Activated naive CD4-positive, alpha-beta T cell treated with anti-CD3 and anti-CD28 coated beads, Interleukin-2, amount 50 U/mL, for 16 hours (primary cell): ENCODE measurements around the gene GDPD2.

Experiments
- DNase-seq: peaks from one replicate; pipeline ENCODE4 v3.0.0-alpha.2; 2020

Gene GDPD2

DNA sequence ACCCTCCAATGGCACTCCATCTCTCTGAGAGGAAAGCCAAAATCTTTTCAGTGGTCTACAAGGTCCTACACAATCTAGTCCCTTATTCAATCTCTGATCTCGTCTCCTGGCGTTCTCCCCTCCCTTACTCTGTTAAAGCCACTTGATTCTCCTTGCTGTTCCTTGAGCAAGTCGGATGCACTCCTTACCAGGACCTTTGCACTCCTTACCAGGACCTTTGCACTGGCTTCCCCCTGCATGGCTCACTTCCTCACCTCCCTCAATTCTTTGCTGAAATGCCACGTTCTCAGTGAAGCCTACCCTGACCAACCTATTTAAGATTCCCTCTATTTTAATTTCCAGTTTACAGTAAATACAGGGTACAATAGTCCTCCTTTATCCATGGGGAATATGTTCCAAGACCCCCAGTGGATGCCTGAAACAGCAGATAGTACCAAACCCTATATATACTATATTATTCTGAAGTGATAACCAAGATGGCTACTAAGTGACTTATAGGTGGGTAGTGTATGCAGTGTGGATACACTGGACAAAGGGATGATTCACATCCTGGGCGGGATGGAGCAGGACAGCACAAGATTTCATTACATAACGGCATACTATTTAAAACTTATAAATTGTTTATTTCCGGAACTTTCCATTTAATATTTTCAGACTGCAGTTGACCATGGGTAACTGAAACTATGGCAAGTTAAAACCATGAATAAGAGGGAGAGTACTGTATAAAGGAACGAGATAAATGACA, 15.0 kb downstream of the GDPD2 start:
- no peak for DNase-seq

DNA sequence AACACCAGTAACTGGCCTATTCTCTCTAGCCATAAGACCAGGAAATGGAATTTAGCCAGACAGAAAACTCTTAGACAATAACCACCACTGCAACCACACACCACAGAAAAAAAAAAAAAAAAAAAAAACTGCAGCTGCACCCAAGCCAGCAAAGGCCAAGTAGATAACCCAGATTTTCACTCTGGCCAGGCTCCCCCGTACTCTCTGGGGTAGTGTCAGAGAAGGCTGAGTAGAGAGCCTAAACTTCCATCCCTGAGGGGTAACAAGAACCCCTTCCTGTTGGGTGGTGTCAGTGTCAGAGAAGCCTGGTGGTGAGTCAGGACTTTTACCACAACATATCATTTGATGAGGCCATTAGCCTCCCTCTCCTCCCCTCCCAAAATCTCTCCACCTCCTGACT, 15.9 kb downstream of the GDPD2 start:
- no peak for DNase-seq

DNA sequence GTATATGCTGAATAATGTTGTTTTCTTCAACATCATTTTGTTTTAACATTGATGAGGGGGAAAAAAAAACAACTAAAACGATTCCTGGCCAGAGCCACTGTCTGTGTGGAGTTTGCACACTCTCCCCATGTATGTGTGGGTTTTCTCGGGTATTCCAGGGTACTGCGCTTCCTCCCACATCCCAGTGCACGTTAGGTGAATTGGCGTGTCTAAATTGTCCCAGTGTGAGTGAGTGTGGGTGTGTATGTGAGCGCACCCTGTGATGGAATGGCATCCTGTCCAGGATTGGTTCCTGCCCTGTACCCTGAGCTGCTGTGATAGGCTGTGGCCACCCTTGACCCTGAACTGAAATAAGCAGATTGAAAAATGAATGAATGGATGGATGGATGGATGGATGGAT, 19.1 kb downstream of the GDPD2 start:
- no peak for DNase-seq

DNA sequence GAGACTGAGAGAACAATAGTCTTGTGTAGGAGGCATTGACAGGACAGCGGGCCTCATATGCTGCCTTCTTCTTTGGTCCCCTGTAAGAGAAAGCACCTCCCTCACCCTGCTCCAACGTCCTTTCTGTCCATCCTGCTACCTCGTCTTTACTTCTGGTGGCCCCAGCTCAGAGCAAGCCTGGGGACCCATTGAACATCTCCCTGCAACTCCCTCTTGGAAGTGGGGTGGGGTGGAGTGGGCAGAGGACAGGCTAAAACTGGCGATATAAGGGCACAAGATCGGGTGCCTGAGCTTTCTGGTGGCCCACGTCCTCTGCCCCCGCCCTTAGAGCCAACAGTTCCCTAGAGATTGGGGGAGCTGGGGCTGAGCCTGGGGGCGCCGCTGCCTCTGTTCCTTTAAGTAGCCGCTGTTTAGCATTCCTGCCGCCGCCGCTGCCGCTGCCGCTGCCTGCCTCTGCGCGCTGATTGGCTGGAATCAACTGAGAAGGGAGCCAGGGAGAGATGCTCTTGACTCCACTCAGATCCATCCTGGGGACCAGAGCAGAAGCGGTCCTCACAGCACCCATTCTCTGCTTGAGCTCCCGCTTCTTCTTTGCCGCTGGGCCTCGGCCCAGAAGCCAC, 21.3 kb downstream of the GDPD2 start, which contains the start of gene DLG3:
Gene DLG3 (plus strand): TSS at position 510 of the 620 bp plus-strand sequence. CDS start 367 bp downstream, outside the sequence.
- DNase-seq: no peak

DNA sequence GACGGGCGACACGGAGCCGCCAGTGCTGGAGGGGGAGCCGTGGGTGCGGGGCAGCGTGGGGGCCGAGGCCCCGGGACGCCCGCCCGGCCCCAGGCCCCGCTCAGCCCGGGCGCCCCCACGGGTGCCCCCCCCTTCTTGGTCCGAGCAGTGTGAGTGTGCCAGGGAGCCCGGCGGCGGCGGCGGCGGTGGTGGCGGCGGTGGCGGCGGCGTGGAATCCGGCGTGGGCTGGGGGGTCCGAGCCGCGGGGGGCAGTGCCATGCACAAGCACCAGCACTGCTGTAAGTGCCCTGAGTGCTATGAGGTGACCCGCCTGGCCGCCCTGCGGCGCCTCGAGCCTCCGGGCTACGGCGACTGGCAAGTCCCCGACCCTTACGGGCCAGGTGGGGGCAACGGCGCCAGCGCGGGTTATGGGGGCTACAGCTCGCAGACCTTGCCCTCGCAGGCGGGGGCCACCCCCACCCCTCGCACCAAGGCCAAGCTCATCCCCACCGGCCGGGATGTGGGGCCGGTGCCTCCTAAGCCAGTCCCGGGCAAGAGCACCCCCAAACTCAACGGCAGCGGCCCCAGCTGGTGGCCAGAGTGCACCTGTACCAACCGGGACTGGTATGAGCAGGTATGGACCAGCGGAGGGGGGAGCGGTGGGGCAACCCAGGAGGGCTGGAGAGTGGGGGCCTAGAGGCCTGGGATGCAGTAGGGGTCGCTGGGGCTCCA, 22.0 kb downstream of the GDPD2 start:
- no peak for DNase-seq

DNA sequence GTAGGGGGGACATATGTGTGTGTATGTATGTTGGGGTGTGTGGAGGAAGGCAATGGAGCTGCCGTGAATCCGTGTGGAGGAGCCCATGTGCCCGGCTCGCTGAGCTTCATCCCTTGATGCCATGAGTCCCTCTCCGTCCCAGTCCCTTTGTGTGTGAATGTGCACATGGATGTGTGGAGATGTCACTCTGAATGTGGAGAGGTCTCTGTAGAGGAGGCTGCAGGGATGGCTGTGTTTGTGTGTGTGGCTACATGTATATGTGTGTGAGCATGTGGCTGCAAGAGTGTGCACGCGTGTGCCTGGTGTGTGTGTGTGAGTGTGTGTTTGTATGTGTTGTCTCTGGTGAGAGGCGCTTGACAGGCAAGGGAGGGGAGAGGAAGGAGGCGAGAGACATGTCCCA, 22.8 kb downstream of the GDPD2 start:
- DNase-seq: no peak

DNA sequence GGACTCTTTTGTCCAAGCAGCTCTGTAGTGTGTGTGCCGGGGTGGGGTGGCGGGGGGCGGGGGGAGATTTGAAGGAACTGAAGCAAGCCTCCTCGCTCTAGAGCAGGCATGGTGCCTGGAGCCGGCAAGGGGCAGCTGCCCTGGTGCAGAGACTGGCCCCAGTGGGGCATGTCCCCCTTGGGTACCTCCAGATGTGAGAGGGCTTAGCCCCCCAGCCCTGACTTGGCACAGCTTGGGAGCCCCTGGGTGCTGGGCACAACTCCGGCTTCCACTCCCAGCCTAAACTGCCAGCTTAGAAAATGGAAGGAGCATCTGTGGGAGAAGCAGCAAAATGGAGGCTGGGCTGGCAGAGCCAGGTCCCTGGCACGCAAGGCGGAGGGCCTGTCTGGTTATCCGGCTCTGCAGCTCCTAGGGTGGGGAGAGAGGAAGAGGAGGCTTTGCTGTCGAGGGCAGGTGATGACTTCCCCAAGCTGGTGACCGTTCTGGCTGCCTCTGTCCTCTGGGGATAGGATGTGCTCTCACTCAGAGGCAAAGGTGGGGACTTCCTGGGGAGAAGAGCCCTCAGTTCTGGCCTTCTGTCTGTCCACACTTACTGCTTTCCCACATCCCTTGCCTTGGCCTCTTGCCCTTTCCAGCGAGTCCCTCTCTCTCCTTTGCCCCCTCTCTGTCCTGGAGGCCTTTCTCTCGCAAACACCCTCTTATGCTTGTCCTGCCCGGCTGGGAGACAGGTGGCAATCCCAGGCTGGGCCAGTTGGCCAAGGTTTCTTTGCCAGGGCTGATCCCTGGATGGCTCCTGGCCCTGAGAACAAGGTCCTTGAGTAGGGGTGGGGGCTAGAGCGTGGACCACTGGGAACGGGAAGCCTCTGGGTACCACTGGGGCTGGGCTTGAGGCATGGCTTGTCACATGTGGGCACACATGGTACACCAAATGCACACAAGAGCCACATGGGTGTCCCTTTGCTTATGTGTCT, 23.6 kb downstream of the GDPD2 start:
- no peak for DNase-seq

DNA sequence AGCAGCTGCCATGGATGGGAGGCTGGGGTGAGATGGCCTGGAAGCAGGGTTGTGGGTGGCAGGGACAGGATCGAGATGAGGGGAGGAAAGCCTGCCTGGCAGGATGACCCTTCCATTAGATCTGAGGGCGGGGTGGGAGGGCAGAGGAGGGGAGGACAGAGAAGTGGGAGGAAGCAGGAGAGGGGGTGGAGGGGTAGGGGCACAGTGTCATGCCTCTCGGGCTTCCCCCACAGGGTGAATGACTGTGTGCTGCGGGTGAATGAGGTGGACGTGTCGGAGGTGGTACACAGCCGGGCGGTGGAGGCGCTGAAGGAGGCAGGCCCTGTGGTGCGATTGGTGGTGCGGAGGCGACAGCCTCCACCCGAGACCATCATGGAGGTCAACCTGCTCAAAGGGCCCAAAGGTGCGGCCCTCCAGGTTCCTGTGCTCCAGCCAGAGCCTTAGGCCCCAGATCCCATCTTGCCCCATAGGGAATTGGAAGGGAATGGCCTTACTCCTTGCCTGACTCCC, 26.4 kb downstream of the GDPD2 start:
- no peak for DNase-seq

DNA sequence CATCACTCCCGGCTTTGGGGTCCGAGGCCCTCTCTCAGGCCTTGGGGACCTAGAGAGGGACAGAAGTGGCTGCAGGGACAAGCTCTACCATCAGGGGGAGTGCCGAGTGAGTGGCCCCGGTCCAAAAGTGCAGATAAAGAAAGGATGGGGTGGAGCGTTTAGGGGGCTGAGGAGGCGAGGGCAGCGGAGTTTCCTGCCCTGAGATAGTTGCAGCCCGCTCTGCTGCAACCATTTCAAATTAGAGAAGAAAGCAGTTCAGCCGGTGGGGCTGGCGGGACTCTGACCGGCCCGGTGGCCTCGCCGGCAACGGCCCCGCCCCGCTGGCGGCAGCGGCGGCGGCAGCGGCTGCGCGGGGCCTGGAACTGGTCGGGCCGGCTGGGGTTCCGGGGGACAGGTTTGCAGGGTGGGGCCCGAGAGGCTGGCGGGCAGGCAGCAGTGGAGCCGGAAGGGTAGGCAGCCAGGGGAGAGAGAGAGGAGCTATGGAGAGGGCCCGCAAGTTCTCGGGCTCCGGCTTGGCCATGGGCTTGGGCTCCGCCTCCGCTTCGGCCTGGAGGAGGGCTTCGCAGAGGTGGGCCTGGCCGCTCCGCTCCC, 29.1 kb downstream of the GDPD2 start:
- peak; percentile 56 for DNase-seq

DNA sequence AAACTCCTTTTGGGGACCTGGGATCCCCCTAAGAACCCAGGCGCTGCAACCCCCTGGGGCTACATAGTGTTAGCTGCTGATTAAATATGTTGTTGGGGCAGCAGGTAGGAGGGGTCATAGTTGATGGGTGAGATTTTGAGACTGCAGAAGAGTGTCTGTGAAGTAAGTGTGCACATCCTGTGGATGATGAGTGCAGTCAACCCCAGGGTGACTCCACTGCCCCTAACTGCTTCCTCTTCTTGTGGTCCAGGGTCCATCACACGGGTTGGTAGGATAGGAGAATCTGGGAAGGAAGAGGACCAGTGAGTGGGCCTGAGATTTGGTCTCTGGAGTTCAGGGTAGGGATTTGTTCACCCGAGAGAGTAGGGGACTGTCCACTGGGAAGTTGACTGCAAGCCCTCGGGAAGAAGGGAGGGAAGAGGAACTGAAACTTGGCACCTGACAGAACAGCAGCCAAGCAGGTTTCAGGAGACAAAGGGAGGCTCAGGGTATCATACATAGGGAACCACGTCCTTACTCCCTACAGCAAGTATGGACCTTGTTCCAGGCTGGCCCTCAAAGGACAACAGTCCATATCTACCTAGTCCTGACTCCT, 30.0 kb downstream of the GDPD2 start:
- DNase-seq: no peak

DNA sequence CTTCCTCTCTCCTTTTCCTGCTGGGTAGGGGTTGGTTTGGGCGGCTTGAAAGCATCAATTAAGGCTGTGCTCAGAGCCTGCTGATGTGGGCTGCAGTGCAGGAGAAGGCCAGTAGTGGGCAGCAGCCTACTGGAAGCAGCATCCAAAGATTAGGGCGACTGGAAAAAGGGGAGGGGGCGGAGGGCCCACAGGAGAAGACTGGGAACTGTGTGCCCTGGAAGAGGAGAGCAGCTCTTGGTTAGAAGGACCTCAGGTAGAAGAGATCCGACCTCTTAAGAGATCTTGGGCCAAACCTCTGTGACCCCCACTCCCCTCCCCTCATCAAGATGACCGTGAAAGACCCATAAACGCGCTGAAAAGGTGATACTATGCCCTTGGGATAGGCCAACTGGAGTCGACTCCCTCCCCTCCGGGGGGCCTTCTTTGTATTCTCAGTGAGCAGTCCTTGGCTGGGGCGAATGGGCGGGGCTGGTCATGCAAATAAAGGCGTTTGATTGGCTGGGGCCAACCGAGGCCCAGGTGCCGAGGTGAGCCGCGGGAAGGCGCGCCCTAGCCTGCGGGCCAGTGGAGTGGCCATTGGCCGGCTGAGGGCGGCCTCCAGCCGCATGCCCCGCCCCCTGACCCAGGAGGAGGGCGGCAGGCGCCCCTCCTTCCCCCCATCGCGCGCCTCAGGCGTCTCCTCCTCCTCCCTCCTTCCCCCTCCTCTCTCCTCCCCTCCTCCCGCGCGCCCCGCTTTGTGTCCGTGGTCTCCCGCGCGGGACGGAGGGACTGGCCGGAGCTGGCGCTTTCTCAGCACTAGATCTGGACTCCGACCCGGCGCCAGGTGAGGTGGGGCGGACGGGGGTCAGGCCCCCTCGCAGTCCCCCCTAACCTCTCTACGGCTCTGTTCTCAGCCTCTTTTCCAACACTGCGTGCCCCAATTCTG, 31.6 kb downstream of the GDPD2 start:
- peak; percentile 64 for DNase-seq

DNA sequence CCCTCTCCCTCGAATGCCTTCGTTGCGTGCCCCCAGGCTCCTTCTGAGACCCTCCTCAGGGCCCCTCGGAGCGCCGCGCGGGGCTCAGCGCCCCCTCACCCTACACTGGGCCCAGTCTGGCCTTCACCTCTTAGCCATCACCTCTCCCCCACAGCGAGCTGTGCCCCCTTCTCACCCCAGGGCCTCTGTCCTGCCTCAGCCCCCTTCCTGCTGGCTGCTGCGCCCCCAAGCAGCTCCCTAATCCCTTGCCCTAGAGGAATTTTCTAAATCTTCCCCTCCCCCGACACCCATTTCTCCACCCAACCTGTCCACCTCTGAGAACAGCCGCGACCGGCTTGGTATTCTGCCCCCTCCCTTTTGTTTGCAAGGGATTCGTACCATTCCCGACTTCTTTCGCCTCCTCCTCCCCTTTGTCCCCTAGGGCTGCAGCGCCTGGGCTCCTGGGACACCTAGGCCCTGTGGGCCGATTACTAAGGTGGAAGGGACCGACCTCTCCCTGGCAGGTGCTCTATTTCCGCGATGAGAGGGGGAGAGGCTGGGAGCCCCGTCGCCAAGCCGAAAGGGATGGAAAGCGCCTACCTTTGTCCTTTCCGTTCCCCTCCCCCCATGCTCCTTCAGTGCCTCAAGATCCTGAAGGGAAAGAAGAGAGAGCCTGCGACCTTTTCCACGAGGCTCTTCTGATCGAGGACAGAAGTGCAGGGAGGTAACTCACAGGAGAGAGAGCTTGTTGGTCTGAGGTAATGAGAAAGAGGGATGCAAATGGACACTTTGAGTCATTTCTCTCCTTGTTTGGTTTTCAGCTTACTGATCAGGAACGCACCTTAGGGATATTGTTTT, 32.5 kb downstream of the GDPD2 start:
- no peak for DNase-seq

DNA sequence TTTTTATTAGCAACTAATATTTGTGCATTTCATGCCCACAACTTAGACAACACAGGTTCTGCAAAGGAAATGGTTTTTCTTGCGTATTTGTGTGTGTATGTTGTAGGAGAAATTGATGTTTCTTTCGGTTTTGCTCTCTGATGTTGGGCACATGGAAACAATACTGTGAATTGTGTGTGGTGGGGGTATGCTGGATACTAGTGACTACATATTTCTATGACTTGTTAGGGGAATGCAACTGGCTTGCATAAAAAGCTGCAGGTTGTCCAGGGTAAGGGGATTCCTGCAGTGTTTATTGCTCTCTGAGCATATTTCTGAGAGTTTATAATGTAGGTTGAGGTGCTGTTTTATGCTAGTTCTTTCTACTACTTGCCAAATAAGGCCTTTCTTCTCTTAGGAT, 33.1 kb downstream of the GDPD2 start:
- no peak for DNase-seq

DNA sequence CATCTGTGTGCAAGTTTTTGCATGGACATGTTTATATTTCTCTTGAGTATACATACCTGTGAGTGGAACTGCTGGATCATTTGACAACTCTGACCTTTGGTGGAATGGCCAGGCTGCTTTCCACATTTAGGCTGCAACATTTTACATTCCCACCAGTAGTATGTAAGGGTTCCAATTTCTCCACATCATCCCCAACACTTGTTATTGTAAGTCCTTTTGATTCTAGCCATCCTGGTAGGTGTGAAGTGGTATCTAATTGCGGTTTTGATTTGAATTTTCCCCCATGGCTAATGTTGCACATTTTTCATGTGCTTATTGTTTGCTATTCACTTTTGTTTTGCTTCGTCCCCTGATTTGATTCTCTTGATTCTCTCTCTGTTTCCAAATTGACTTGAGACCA, 37.9 kb downstream of the GDPD2 start:
- no peak for DNase-seq

DNA sequence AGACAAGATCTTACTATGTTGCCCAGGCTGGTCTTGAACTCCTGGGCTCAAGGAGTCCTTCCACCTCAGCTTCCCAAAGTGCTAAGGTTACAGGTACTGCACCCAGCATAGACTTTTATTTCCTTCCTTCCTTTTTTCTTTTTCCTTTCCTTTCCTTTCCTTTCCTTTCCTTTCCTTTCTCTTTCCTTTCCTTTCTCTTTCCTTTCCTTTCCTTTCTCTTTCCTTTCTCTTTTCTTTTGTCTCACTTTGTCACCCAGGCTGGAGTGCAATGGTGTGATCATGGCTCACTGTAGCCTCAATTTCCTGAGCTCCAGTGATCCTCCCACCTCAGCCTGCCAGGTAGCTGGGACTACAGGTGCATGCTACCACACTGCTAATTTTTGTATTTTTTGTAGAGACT, 40.9 kb downstream of the GDPD2 start:
- DNase-seq: no peak

DNA sequence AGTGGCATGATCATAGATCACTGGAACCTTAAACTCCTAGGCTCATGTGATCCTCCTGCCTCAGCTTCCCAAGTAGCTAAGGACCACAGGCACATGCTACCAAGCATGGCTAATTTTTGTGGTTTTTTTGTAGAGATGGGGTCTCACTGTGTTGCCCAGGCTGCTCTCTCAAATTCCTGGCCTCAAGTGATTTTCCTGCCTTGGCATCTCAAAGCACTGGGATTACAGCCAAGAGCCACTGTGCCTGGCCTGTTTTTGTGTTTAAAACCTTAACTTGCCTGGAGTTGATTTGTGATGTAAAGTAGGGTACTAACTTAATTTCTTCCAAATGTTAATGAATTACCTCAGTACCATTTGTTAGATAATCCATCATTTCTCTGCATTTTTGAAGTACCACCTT, 43.9 kb downstream of the GDPD2 start:
- DNase-seq: no peak

DNA sequence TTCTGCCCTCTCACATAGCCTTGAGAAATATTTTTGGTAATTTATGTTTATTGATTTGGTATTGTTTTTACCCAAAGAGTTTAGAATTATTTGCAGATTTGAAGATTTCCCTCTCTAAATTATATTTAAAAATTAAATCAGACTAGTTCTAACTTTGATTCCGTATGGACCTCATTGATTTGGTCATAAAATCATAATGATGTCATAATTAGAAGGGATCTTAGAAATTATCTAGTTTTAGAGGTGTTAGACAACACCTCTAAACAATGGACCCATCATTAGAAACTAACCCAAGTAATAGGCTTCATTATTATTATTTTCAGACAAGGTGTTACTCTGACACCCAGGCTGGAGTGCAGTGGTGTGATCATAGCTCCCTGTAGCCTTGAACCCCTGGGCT, 45.6 kb downstream of the GDPD2 start:
- no peak for DNase-seq

DNA sequence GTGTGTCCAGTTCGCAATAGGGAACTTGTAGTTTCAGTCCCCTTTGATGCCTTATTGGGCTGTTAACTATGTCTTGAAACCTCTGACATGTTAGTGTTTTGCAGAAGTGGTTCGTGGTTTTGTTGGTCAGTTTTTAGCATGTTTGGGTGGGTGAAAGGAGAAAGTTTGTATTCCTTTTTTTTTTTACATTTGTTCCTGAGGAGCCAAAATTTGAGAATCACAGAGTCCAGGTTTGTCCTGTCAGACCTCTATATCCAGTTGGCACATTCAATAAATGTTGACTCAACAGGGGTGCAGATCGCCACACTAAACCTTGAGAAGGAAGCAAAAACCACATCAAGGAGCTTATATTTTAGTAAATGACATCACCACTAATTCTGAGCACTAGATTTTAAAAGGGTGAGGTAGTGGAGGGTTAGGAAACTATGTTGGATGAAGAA, 47.8 kb downstream of the GDPD2 start:
- no peak for DNase-seq

DNA sequence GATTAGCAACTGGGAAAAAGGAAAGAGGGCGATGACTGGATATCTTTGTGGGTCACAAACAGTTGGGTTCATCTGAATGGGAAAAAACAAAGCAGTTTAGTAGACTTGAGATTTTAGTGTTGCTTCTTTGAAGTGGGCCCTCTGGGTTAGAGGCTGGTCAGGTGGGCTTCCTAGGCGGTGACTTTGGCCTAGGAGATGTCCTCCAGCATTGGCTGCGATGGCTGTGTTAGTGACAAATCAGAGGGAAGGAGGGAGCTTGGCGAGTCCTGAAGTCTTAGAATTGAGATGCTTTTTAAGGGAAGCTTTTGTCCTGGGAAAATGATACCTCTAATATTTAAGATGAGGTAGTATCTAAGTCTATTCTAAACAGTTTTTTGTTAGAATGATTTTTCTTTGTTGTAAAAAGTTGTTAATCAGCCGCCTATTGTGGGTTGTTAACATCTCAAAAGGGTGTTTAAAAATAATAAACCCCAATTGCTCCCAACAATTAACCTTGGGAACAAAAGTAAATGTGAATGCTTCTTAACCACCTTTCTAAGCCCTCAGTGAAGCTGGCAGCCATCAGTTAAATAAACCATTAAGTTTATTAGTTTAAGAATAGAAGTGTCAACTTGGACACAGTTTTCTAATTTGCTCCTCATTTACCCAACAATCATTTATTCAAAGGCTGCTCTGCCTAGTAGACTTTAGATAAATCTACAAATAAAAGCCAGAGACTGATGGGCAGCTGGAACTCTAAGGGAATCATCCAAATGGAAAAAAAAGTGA, 53.2 kb downstream of the GDPD2 start:
- DNase-seq: no peak
